ENCODE results near the gene PCBP3. TPM values are rescaled to one million over a fixed set of nuclear protein-coding genes. Genes with fewer than 3 reads are reported as not detected.

The PCBP3 gene
- total RNA-seq, 4 donors from 2014 or later, result 0.13 to 0.26 TPM; not detected in 2

GRCh38 chr21:45877171-45877438 is 233.6 kb downstream of the PCBP3 start:
- Histone ChIP-seq H3K9me3 (no peaks in the 10 kb centered on the region), H3K4me3 (no peak overlapping the region), H3K4me1 (no peaks in the 10 kb centered on the region), H3K27me3 (peaks cover 40 to 46% (median 40%) of the 10 kb centered on the region in 3 donors), H3K36me3 (no peaks in the 10 kb centered on the region), H3K27ac (no peak overlapping the region)
- TF ChIP-seq CTCF (IDR thresholded peaks at IDR 0.05 in 4 of 5, conservative IDR thresholded peaks at IDR 0.05 in 1 of 5) (no peak), POLR2A (IDR thresholded peaks at IDR 0.05) (no peak)
- DNase-seq (no peak), ATAC-seq (no peak)
- in situ Hi-C loops (cut with MboI; ENCODE audit: low sequenced_read_pairs in 4 of 4), result no loop called here
- intact Hi-C loops (cut with DNase I; ENCODE audit: low total_unique reads), result no loop called here

GRCh38 chr21:45877821-45878469 is 234.4 kb downstream of the PCBP3 start:
- ATAC-seq (no peak), DNase-seq (no peak)
- intact Hi-C loops (cut with DNase I; ENCODE audit: low total_unique reads), result no loop called here
- Histone ChIP-seq H3K4me1 (no peaks in the 10 kb centered on the region), H3K27me3 (peaks cover 40 to 48% (median 42%) of the 10 kb centered on the region in 3 donors), H3K36me3 (no peaks in the 10 kb centered on the region), H3K9me3 (no peaks in the 10 kb centered on the region), H3K4me3 (no peak overlapping the region), H3K27ac (no peak overlapping the region)
- in situ Hi-C loops (cut with MboI; ENCODE audit: low sequenced_read_pairs in 4 of 4), result no loop called here
- no peak for TF ChIP-seq POLR2A (IDR thresholded peaks at IDR 0.05)
- TF ChIP-seq CTCF (IDR thresholded peaks at IDR 0.05 in 4 of 5, conservative IDR thresholded peaks at IDR 0.05 in 1 of 5), result no peak

- TF ChIP-seq POLR2A (IDR thresholded peaks at IDR 0.05) (no peak), CTCF (IDR thresholded peaks at IDR 0.05 in 4 of 5, conservative IDR thresholded peaks at IDR 0.05 in 1 of 5) (peak in 3 of 5 experiments; percentile 27 to 46 (median 37))
- Histone ChIP-seq H3K36me3 (no peaks in the 10 kb centered on the region), H3K27ac (no peak overlapping the region), H3K9me3 (no peaks in the 10 kb centered on the region), H3K4me1 (no peaks in the 10 kb centered on the region), H3K27me3 (peaks cover 30 to 40% (median 40%) of the 10 kb centered on the region in 3 donors), H3K4me3 (no peak overlapping the region)
- in situ Hi-C loops (cut with MboI; ENCODE audit: low sequenced_read_pairs in 4 of 4) (no loop called here), intact Hi-C loops (cut with DNase I; ENCODE audit: low total_unique reads) (no loop called here)
- ATAC-seq (peak in 1 of 2 donors; percentile 39), DNase-seq (peak in 1 of 2 donors; percentile 29)
These were observed 236.9 kb downstream of the PCBP3 start for GRCh38 chr21:45880097-45881068.

GRCh38 chr21:45882645-45883044 is 239.1 kb downstream of the PCBP3 start:
- Histone ChIP-seq H3K4me1 (no peaks in the 10 kb centered on the region), H3K4me3 (no peak overlapping the region), H3K36me3 (no peaks in the 10 kb centered on the region), H3K27me3 (peaks cover 19 to 37% (median 30%) of the 10 kb centered on the region in 3 donors), H3K9me3 (no peaks in the 10 kb centered on the region), H3K27ac (no peak overlapping the region)
- TF ChIP-seq CTCF (IDR thresholded peaks at IDR 0.05 in 4 of 5, conservative IDR thresholded peaks at IDR 0.05 in 1 of 5), result no peak
- TF ChIP-seq POLR2A (IDR thresholded peaks at IDR 0.05), result no peak
- in situ Hi-C loops (cut with MboI; ENCODE audit: low sequenced_read_pairs in 4 of 4) (no loop called here), intact Hi-C loops (cut with DNase I; ENCODE audit: low total_unique reads) (no loop called here)
- DNase-seq (no peak), ATAC-seq (no peak)

Measured in gastrocnemius medialis (tissue), 4 donors.